H1 (cell line): ENCODE data around the gene SLC37A1. TPM values are rescaled to one million over a fixed set of nuclear protein-coding genes. Genes with fewer than 3 reads are reported as not detected.
A peak's percentile ranks its signal among the peaks of the same experiment; 100 is the strongest.

Experiments used
- CTCF ChIA-PET: fragments of 300-600 bp; sonication (Branson Sonifier 250); formaldehyde crosslinking; loops from one replicate; lab custom pipeline; 2021; ENCODE audit not compliant: partially characterized antibody; lab: Charles Lee
- POLR2A ChIA-PET: fragments of 300-600 bp; sonication (Branson Sonifier 250); formaldehyde crosslinking; loops from one replicate; lab custom pipeline; 2021; ENCODE audit warnings: inconsistent platforms; ENCODE audit not compliant: partially characterized antibody; lab: Charles Lee
- DNase-seq, 2 experiments: peaks; one replicate each; pipeline versions ENCODE4 v3.0.0 to v3.0.0-alpha.2; 2010 to 2022; ENCODE audit warnings: low spot score in 2 of 2, low read depth in 1 of 2, mixed read lengths in 1 of 2
- FAIRE-seq: peaks from 2 replicates; lab custom pipeline; 2011; peaks lifted over from hg19 to GRCh38; lab: Jason Lieb, UNC
- H2AFZ ChIP-seq: 2 replicates; pipeline ENCODE4 v1.8.1; 2012; ENCODE audit warnings: low read length, inconsistent platforms
- H2AK5ac ChIP-seq: 2 replicates; pipeline ENCODE4 v1.6.1; 2013; ENCODE audit warnings: low read depth, low read length
- H2BK120ac ChIP-seq: replicated peaks from 2 replicates; pipeline ENCODE3; 2013; ENCODE audit warnings: low read depth, low read length, inconsistent platforms
- H2BK12ac ChIP-seq: 2 replicates; pipeline ENCODE4 v1.6.1; 2013; ENCODE audit warnings: low read depth, low read length
- H2BK15ac ChIP-seq: 2 replicates; pipeline ENCODE4 v1.6.1; 2013; ENCODE audit warnings: low read length
- H2BK20ac ChIP-seq: 2 replicates; pipeline ENCODE4 v1.6.1; 2013; ENCODE audit warnings: low read length
- H2BK5ac ChIP-seq: 2 replicates; pipeline ENCODE4 v1.6.1; 2013; ENCODE audit warnings: low read depth, low read length
- H3K14ac ChIP-seq: 2 replicates; pipeline ENCODE4 v1.6.1; 2013; ENCODE audit warnings: inconsistent platforms; ENCODE audit not compliant: insufficient read length
- H3K18ac ChIP-seq: 2 replicates; pipeline ENCODE4 v1.6.1; 2013; ENCODE audit warnings: low read length; ENCODE audit errors: extremely low read depth
- H3K23ac ChIP-seq: 2 replicates; pipeline ENCODE4 v1.6.1; 2013; ENCODE audit warnings: inconsistent platforms; ENCODE audit not compliant: insufficient read length
- H3K23me2 ChIP-seq: 2 replicates; pipeline ENCODE4 v1.6.1; 2013; ENCODE audit warnings: low read depth, low read length
- H3K27ac ChIP-seq: 2 replicates; pipeline ENCODE4 v1.6.1; 2011; ENCODE audit warnings: low read depth, low read length, inconsistent platforms
- H3K27me3 ChIP-seq, 4 experiments: replicated peaks in 1 of 4; 1 replicate in 1 of 4; 2 replicates in 3 of 4; pipeline versions ENCODE4 v1.6.1 to v1.8.1; 2011 to 2013; ENCODE audit warnings: low read length in 3 of 4, mild to moderate bottlenecking in 3 of 4, inconsistent platforms in 2 of 4, mixed read lengths in 2 of 4, moderate library complexity in 1 of 4; ENCODE audit not compliant: control insufficient read depth in 3 of 4, insufficient read depth in 3 of 4; ENCODE audit errors: extremely low read depth in 1 of 4
- H3K36me3 ChIP-seq, 4 experiments: 2 replicates each; pipeline versions ENCODE4 v1.6.1 to v1.8.1; 2011 to 2013; ENCODE audit warnings: mild to moderate bottlenecking in 4 of 4, low read length in 3 of 4, moderate library complexity in 2 of 4, control low read depth in 1 of 4, inconsistent platforms in 1 of 4; ENCODE audit not compliant: insufficient read depth in 4 of 4, control insufficient read depth in 2 of 4
- H3K4ac ChIP-seq: replicated peaks from 2 replicates; pipeline ENCODE3; 2013; ENCODE audit warnings: low read length, low read depth, mixed read lengths, inconsistent platforms; ENCODE audit not compliant: insufficient read length
- H3K4me1 ChIP-seq, 4 experiments: replicated peaks in 1 of 4; 1 replicate in 1 of 4; 2 replicates in 3 of 4; pipeline versions ENCODE4 v1.6.1 to v1.8.1; 2011 to 2013; ENCODE audit warnings: low read length in 3 of 4, inconsistent platforms in 2 of 4, mixed read lengths in 1 of 4; ENCODE audit not compliant: insufficient read depth in 4 of 4, control insufficient read depth in 3 of 4
- H3K4me2 ChIP-seq, 2 experiments: 2 replicates each; pipeline versions ENCODE4 v1.6.1 to v1.8.1; 2011 to 2013; ENCODE audit warnings: low read depth in 2 of 2, low read length in 2 of 2, control low read depth in 1 of 2, inconsistent platforms in 1 of 2, mild to moderate bottlenecking in 1 of 2; ENCODE audit not compliant: insufficient read depth in 1 of 2
- H3K4me3 ChIP-seq, 4 experiments: fragments of 200-600, 300-600 bp in 1 of 4; sonication (generic), shearing (Covaris generic), sonication (Bioruptor Twin) in 1 of 4; 2 replicates each; pipeline versions ENCODE4 v1.5.1 to v1.8.1; 2011 to 2016; ENCODE audit warnings: low read length in 4 of 4, low read depth in 3 of 4, control low read depth in 2 of 4, inconsistent platforms in 2 of 4, mild to moderate bottlenecking in 2 of 4, mixed read lengths in 1 of 4, moderate library complexity in 1 of 4; ENCODE audit not compliant: insufficient read depth in 2 of 4; ENCODE audit errors: extremely low read depth in 1 of 4
- H3K56ac ChIP-seq: replicated peaks from 2 replicates; pipeline ENCODE3; 2013; ENCODE audit warnings: low read depth, mild to moderate bottlenecking, mixed read lengths, low read length, inconsistent platforms; ENCODE audit not compliant: insufficient read length
- H3K79me1 ChIP-seq: 2 replicates; pipeline ENCODE4 v1.6.1; 2013; ENCODE audit warnings: low read depth, low read length, control low read depth
- H3K79me2 ChIP-seq, 2 experiments: 2 replicates each; pipeline versions ENCODE4 v1.6.1 to v1.8.1; 2012 to 2013; ENCODE audit warnings: low read length in 2 of 2, mild to moderate bottlenecking in 2 of 2, inconsistent platforms in 1 of 2; ENCODE audit not compliant: insufficient read depth in 2 of 2, control insufficient read depth in 1 of 2
- H3K9ac ChIP-seq, 4 experiments: replicated peaks in 1 of 4; 1 replicate in 1 of 4; 2 replicates in 3 of 4; pipeline versions ENCODE4 v1.6.1 to v1.8.1; 2011 to 2013; ENCODE audit warnings: low read depth in 3 of 4, low read length in 3 of 4, control low read depth in 2 of 4, mild to moderate bottlenecking in 2 of 4, moderate library complexity in 2 of 4, inconsistent platforms in 1 of 4; ENCODE audit errors: extremely low read depth in 1 of 4
- H3K9me3 ChIP-seq, 2 experiments: 2 replicates each; pipeline versions ENCODE4 v1.6.1 to v1.8.1; 2012 to 2013; ENCODE audit warnings: mild to moderate bottlenecking in 2 of 2, moderate library complexity in 2 of 2, control low read depth in 1 of 2, inconsistent platforms in 1 of 2, low read depth in 1 of 2, low read length in 1 of 2, mixed read lengths in 1 of 2; ENCODE audit not compliant: insufficient read depth in 2 of 2
- H4K20me1 ChIP-seq, 2 experiments: replicated peaks in 1 of 2; 2 replicates each; pipeline versions ENCODE3 to v1.8.1; 2011 to 2013; ENCODE audit warnings: inconsistent platforms in 2 of 2, low read length in 2 of 2, mild to moderate bottlenecking in 1 of 2; ENCODE audit not compliant: insufficient read depth in 2 of 2, control insufficient read depth in 1 of 2
- H4K5ac ChIP-seq: 2 replicates; pipeline ENCODE4 v1.6.1; 2013; ENCODE audit warnings: low read length, low read depth, mixed read lengths, inconsistent platforms; ENCODE audit not compliant: insufficient read length
- H4K8ac ChIP-seq: 2 replicates; pipeline ENCODE4 v1.8.0; 2013; ENCODE audit warnings: mild to moderate bottlenecking, moderate library complexity, low read length, inconsistent platforms; ENCODE audit not compliant: insufficient read depth; ENCODE audit errors: extremely low read depth
- H4K91ac ChIP-seq: replicated peaks from 2 replicates; pipeline ENCODE3; 2013; ENCODE audit warnings: low read length, mixed read lengths, inconsistent platforms; ENCODE audit not compliant: insufficient read length
- ASH2L ChIP-seq: fragments of 200-600, 300-600 bp; sonication (generic); IDR thresholded peaks from one replicate; pipeline ENCODE4 v1.7.1; 2017; ENCODE audit warnings: low read length
- CEBPB ChIP-seq: IDR thresholded peaks from 2 replicates; pipeline ENCODE4 v1.6.1; 2012; ENCODE audit warnings: low read depth, low read length
- SP1 ChIP-seq: IDR thresholded peaks from 2 replicates; pipeline ENCODE4 v1.6.1; 2011; ENCODE audit warnings: low read depth, low read length
- SP4 ChIP-seq: IDR thresholded peaks from 2 replicates; pipeline ENCODE4 v1.6.1; 2012; ENCODE audit warnings: low read length, inconsistent platforms
- WGBS, 2 experiments: shearing (Covaris generic) in 1 of 2; methylation state at CpG; one replicate each; pipeline versions ENCODE4 v1.1.6 to v1.1.7; 2013 to 2015; ENCODE audit warnings: low lambda C conversion rate in 2 of 2, mixed read lengths in 2 of 2, inconsistent platforms in 1 of 2, low coverage in 1 of 2, missing lambda C conversion rate in 1 of 2; ENCODE audit not compliant: insufficient replicate concordance in 2 of 2, insufficient coverage in 1 of 2, insufficient read length in 1 of 2; ENCODE audit errors: extremely low coverage in 1 of 2, missing lambda C conversion rate in 1 of 2; 5-methylcytosine and 5-hydroxymethylcytosine counted together
- polyA plus RNA-seq, 7 experiments: library from polyadenylated mRNA; depleted of rRNA in 3 of 7; stranded (reverse) in 5 of 7; unstranded in 2 of 7; fragments of >200 nt in 5 of 7; fragments of 200-250 nt in 2 of 7; gene quantifications; 1 replicate in 5 of 7; 2 replicates in 1 of 7; 4 replicates in 1 of 7; pipeline versions ENCODE4 v1.2.1 to v1.2.3, GENCODE V29; 2011 to 2013; ENCODE audit warnings: missing spikeins in 2 of 7, mixed read lengths in 2 of 7
- total RNA-seq: library from RNA; stranded (reverse); fragmentation: NEBNext Ultra II Directional; extraction: Animal tissue kit (Norgen Biotek cat#: 25700); gene quantifications from 2 replicates; pipeline ENCODE4 v1.2.1, GENCODE V29; 2021

The SLC37A1 gene
- total and polyA plus RNA-seq, 2 of the 8 experiments (the other 6 are each of a cell fraction or from before 2014, with no cell fraction given) = 15.6 to 30.9 TPM

DNA sequence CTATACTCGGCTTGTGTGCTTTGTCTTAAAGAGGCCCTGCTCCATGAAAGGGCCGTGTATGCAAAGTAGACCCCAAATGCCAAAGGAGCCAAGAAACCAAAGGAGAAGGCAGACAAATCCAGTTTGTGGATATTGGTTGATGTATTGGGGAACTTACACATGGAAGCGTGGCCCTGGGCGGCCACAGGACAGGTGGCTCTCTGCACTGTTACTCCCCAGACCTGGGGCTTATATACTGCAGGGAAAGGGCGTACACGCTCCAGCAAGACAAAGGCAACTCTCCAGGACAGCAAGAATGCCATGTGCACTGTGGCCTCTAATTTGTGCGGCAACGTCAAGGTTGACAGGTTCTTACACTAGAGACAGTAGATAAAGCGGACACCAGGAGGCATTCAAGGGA, 42.4 kb upstream of the SLC37A1 start:
- Histone ChIP-seq H3K18ac (no peak overlapping the region), H4K20me1 (no peaks in the 10 kb centered on the region), H2AK5ac (no peak overlapping the region), H3K79me2 (no peaks in the 10 kb centered on the region), H3K14ac (no peak overlapping the region), H3K36me3 (no peaks in the 10 kb centered on the region), H4K8ac (no peak overlapping the region; the same call in 1 of the 2 replicates), H3K4me1 (peaks cover 3 to 9% (median 5%) of the 10 kb centered on the region in 4 experiments; a peak in 6 of 7 replicates), H3K9me3 (no peaks in the 10 kb centered on the region), H3K23ac (no peak overlapping the region), H2AFZ (no peak overlapping the region), H4K5ac (no peak overlapping the region), H3K9ac (no peak overlapping the region), H2BK20ac (no peak overlapping the region), H2BK12ac (0 out of 2 replicates have a peak overlapping the region, but pooled peaks have one; percentile 23), H3K23me2 (no peaks in the 10 kb centered on the region), H2BK5ac (no peak overlapping the region), H3K27ac (no peak overlapping the region), H3K4ac (no peak overlapping the region), H3K27me3 (no peaks in the 10 kb centered on the region; a peak in 1 of 7 replicates), H3K4me3 (no peak overlapping the region), H3K4me2 (no peak overlapping the region), H3K56ac (no peak overlapping the region), H2BK15ac (peak overlapping the region; percentile 46; the same call in 1 of the 2 replicates), H4K91ac (no peak overlapping the region), H2BK120ac (no peak overlapping the region), H3K79me1 (no peaks in the 10 kb centered on the region)
- TF ChIP-seq SP4 (no peak), CEBPB (no peak), ASH2L (no peak), SP1 (no peak)
- DNase-seq (no peak), FAIRE-seq (no peak)
- CTCF ChIA-PET = interaction anchor here (1.0 kb wide), 1 partner anchor 67 kb away, joined by 3 read pairs; no protein-coding TSS in a partner anchor
- POLR2A ChIA-PET = no interaction called here
- 88% methylated on average over 9 of the region's 9 CpGs; no CpG with 5 or more reads in 1 of the 2 experiments for WGBS, 2 experiments
